Neural progenitor cell (in vitro differentiated cells): ENCODE measurements around the gene ELMOD1. TPM values are rescaled to one million over a fixed set of nuclear protein-coding genes. Genes with fewer than 3 reads are reported as not detected.

Source experiments
- DNase-seq: peaks from one replicate; pipeline ENCODE4 v3.0.0-alpha.2; 2016; ENCODE audit warnings: low spot score
- H2AFZ ChIP-seq: fragments of 200-600 bp; sonication (generic); replicated peaks from 2 replicates; pipeline ENCODE4 v1.6.1; 2016; ENCODE audit warnings: antibody characterized with exemption
- H3F3A ChIP-seq: fragments of 200-600 bp; sonication (generic); 2 replicates; pipeline ENCODE4 v1.6.1; 2016; ENCODE audit warnings: antibody characterized with exemption, low read depth
- H3K27ac ChIP-seq: fragments of 200-600 bp; sonication (generic); 2 replicates; pipeline ENCODE4 v1.5.1; 2016; ENCODE audit warnings: mild to moderate bottlenecking
- H3K27me3 ChIP-seq: fragments of 200-600 bp; sonication (generic); 2 replicates; pipeline ENCODE4 v1.6.1; 2016; ENCODE audit warnings: mild to moderate bottlenecking, moderate library complexity
- H3K36me3 ChIP-seq: fragments of 200-600 bp; sonication (generic); 2 replicates; pipeline ENCODE4 v1.5.1; 2016
- H3K4me1 ChIP-seq: fragments of 200-600 bp; sonication (generic); 2 replicates; pipeline ENCODE4 v1.6.1; 2016; ENCODE audit warnings: mixed run types
- H3K4me2 ChIP-seq: fragments of 200-600 bp; sonication (generic); 2 replicates; pipeline ENCODE4 v1.6.1; 2016
- H3K4me3 ChIP-seq: fragments of 200-600 bp; sonication (generic); 2 replicates; pipeline ENCODE4 v1.5.1; 2016
- H3K79me2 ChIP-seq: fragments of 200-600 bp; sonication (generic); 2 replicates; pipeline ENCODE4 v1.6.1; 2016; ENCODE audit warnings: low read depth
- H3K9ac ChIP-seq: fragments of 200-600 bp; sonication (generic); 2 replicates; pipeline ENCODE4 v1.6.1; 2016
- H3K9me3 ChIP-seq: fragments of 200-600 bp; sonication (generic); 2 replicates; pipeline ENCODE4 v1.5.1; 2016; ENCODE audit warnings: low read depth
- H4K20me1 ChIP-seq: fragments of 200-600 bp; sonication (generic); 2 replicates; pipeline ENCODE4 v1.6.1; 2016; ENCODE audit warnings: low read depth
- H3K27ac Mint-ChIP-seq: 3 replicates; pipeline ENCODE4 v1.8.0; 2021; ENCODE audit warnings: mixed read lengths
- H3K27me3 Mint-ChIP-seq: 2 replicates; pipeline ENCODE4 v1.8.0; 2022; ENCODE audit warnings: low read depth, mild to moderate bottlenecking, inconsistent platforms, moderate library complexity, mixed read lengths; ENCODE audit not compliant: insufficient read depth
- H3K36me3 Mint-ChIP-seq: 3 replicates; pipeline ENCODE4 v1.8.0; 2021; ENCODE audit warnings: mixed read lengths
- H3K4me1 Mint-ChIP-seq: 3 replicates; pipeline ENCODE4 v1.8.0; 2021; ENCODE audit warnings: mixed read lengths
- H3K4me3 Mint-ChIP-seq: 3 replicates; pipeline ENCODE4 v1.8.0; 2021; ENCODE audit warnings: mild to moderate bottlenecking, moderate library complexity, mixed read lengths
- H3K9me3 Mint-ChIP-seq: 3 replicates; pipeline ENCODE4 v1.8.0; 2020; ENCODE audit warnings: mixed read lengths
- EZH2 ChIP-seq: fragments of 200-600 bp; sonication (generic); IDR thresholded peaks from 2 replicates; pipeline ENCODE4 v1.6.1; 2017; ENCODE audit warnings: antibody characterized with exemption, mild to moderate bottlenecking, moderate library complexity
- EZH2phosphoT487 ChIP-seq: fragments of 200-600 bp; sonication (generic); IDR thresholded peaks from 2 replicates; pipeline ENCODE4 v1.6.1; 2017; ENCODE audit warnings: antibody characterized with exemption
- total RNA-seq: library from RNA; depleted of rRNA; stranded (reverse); fragments of >200 nt; gene quantifications from 2 replicates; pipeline ENCODE4 v1.2.3, GENCODE V29; 2015; ENCODE audit warnings: low replicate concordance
- TF ChIP-seq, protein P1 (sequence below): fragments of 200-600 bp; sonication (generic); IDR thresholded peaks from 2 replicates; pipeline ENCODE4 v1.5.1; 2017; ENCODE audit warnings: antibody characterized with exemption, mild to moderate bottlenecking

Gene ELMOD1
- total RNA-seq, 1 donor from 2014 or later = not detected

DNA sequence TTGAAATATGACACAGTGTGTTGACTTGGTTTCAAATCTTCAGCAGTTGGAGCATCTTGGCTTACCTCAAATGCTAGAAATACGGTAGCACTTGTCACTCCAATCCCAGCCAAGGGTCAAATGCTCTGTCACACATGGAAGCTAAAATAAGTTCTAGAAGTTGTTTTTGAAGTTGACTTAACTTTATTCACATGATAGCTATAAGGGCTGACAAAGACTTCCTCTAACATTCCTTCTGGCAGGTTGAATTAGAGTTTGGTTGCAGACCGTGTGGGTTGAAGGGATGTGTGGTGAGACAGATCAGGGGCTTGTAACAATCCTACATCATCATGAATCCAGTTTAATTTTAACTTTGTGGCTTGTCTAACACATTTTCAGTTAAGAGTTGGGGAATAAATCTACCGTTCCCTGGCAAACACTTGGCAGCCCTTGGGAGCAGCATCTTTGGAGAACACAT is 116.3 kb downstream of the ELMOD1 start:
- Histone ChIP-seq H2AFZ (no peak overlapping the region), H3F3A (no peaks in the 10 kb centered on the region), H3K27me3 (no peaks in the 10 kb centered on the region), H3K4me1 (no peaks in the 10 kb centered on the region), H3K4me3 (no peak overlapping the region), H3K36me3 (no peaks in the 10 kb centered on the region), H4K20me1 (no peaks in the 10 kb centered on the region), H3K4me2 (no peak overlapping the region), H3K27ac (no peak overlapping the region), H3K9me3 (no peaks in the 10 kb centered on the region), H3K79me2 (no peaks in the 10 kb centered on the region), H3K9ac (no peak overlapping the region)
- H3K36me3 Mint-ChIP-seq = no peaks in the 10 kb centered on the region
- no peaks in the 10 kb centered on the region for H3K9me3 Mint-ChIP-seq
- no peak overlapping the region for H3K27ac Mint-ChIP-seq
- no peak for DNase-seq
- TF ChIP-seq EZH2phosphoT487 (no peak), EZH2 (no peak)
- peaks cover 1% of the 10 kb centered on the region for H3K4me1 Mint-ChIP-seq
- H3K4me3 Mint-ChIP-seq = no peak overlapping the region
- H3K27me3 Mint-ChIP-seq = peaks cover under 1% of the 10 kb centered on the region

DNA sequence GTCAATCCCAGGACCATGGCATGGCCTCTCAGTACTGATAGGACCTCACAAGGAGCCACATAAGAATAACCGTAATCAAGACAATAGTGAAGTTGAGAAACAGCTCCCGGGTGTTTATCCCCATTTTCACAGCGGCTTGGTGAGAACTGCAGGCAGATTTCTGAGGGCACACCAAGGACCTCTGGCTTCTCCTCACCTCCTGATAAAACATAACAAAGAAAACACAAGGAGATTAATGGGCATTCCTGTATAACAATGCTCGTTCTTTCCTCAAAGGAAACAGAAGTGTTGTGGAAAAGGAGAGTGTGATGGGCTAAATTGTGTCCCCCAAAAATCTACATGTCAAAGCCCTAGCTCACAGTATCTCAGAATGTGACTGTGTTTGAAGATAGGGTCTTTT is 116.9 kb downstream of the ELMOD1 start:
- peaks cover 4% of the 10 kb centered on the region for H3K4me1 ChIP-seq
- H3K36me3 ChIP-seq = no peaks in the 10 kb centered on the region
- Mint-ChIP-seq H3K4me1 (peaks cover 4% of the 10 kb centered on the region), H3K9me3 (no peaks in the 10 kb centered on the region), H3K27ac (no peak overlapping the region), H3K27me3 (peaks cover 2% of the 10 kb centered on the region), H3K36me3 (no peaks in the 10 kb centered on the region), H3K4me3 (no peak overlapping the region)
- no peak for DNase-seq
- no peaks in the 10 kb centered on the region for H3F3A ChIP-seq
- H2AFZ ChIP-seq = no peak overlapping the region
- no peaks in the 10 kb centered on the region for H3K9me3 ChIP-seq
- no peak overlapping the region for H3K4me2 ChIP-seq
- no peak overlapping the region for H3K27ac ChIP-seq
- H3K4me3 ChIP-seq = no peak overlapping the region
- TF ChIP-seq EZH2 (no peak), EZH2phosphoT487 (no peak)
- TF ChIP-seq, protein P1, sequence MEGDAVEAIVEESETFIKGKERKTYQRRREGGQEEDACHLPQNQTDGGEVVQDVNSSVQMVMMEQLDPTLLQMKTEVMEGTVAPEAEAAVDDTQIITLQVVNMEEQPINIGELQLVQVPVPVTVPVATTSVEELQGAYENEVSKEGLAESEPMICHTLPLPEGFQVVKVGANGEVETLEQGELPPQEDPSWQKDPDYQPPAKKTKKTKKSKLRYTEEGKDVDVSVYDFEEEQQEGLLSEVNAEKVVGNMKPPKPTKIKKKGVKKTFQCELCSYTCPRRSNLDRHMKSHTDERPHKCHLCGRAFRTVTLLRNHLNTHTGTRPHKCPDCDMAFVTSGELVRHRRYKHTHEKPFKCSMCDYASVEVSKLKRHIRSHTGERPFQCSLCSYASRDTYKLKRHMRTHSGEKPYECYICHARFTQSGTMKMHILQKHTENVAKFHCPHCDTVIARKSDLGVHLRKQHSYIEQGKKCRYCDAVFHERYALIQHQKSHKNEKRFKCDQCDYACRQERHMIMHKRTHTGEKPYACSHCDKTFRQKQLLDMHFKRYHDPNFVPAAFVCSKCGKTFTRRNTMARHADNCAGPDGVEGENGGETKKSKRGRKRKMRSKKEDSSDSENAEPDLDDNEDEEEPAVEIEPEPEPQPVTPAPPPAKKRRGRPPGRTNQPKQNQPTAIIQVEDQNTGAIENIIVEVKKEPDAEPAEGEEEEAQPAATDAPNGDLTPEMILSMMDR = no peak
- H3K27me3 ChIP-seq = no peaks in the 10 kb centered on the region
- no peaks in the 10 kb centered on the region for H3K79me2 ChIP-seq
- no peak overlapping the region for H3K9ac ChIP-seq
- no peaks in the 10 kb centered on the region for H4K20me1 ChIP-seq

DNA sequence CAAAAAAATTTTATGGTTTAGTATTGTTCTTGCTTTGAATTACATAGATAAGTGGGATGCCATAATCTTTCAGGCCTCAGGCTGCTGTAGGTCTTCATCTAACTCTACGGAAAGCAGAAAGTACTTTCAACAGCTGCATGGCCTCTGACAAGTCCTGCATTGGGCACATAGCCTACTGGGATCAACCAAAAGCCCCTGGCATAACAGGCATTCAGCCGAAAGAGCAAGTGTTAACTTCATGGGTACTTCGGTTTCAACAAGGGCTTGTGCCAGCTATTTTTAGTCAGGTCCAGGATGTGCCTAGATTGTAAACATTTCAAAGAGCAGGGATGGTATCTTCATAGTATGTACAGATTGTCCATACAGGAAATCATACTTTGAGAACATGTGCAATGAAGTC is 117.8 kb downstream of the ELMOD1 start:
- H3K4me1 Mint-ChIP-seq = peaks cover 8% of the 10 kb centered on the region
- no peaks in the 10 kb centered on the region for H3K79me2 ChIP-seq
- no peak overlapping the region for H3K4me3 ChIP-seq
- no peak overlapping the region for H2AFZ ChIP-seq
- H4K20me1 ChIP-seq = no peaks in the 10 kb centered on the region
- no peaks in the 10 kb centered on the region for H3K36me3 Mint-ChIP-seq
- peaks cover 2% of the 10 kb centered on the region for H3K27me3 Mint-ChIP-seq
- H3K36me3 ChIP-seq = no peaks in the 10 kb centered on the region
- TF ChIP-seq EZH2 (no peak), EZH2phosphoT487 (no peak)
- TF ChIP-seq, protein P1 = no peak
- no peak overlapping the region for H3K4me2 ChIP-seq
- H3K4me3 Mint-ChIP-seq = no peak overlapping the region
- no peak for DNase-seq
- no peaks in the 10 kb centered on the region for H3K9me3 ChIP-seq
- H3K27ac ChIP-seq = no peak overlapping the region
- H3K9me3 Mint-ChIP-seq = no peaks in the 10 kb centered on the region
- peaks cover 10% of the 10 kb centered on the region for H3K4me1 ChIP-seq
- no peaks in the 10 kb centered on the region for H3F3A ChIP-seq
- H3K9ac ChIP-seq = no peak overlapping the region
- H3K27ac Mint-ChIP-seq = no peak overlapping the region
- no peaks in the 10 kb centered on the region for H3K27me3 ChIP-seq

DNA sequence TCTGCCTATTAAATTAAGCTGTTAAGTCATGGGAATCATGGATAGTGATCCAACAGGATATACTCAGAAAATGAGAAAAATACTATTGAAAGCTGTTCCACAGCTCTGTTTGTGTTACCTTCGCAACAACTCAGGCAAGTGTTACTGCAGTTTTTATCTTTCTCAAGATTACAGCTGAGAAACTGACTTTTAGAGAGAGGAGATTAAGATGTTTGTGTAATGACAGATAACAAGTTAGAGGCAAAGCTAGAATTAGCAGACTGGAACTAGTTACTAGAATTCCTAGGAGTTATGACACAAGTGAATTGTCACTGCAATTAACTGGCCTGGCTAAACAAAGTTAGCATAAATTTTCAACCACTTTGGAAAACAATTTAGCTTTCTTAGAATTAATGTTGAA is 119.4 kb downstream of the ELMOD1 start:
- Mint-ChIP-seq H3K4me1 (peaks cover 8% of the 10 kb centered on the region), H3K36me3 (no peaks in the 10 kb centered on the region), H3K27me3 (peaks cover 2% of the 10 kb centered on the region), H3K27ac (no peak overlapping the region), H3K4me3 (no peak overlapping the region), H3K9me3 (no peaks in the 10 kb centered on the region)
- no peaks in the 10 kb centered on the region for H3K36me3 ChIP-seq
- H3K27ac ChIP-seq = no peak overlapping the region
- no peaks in the 10 kb centered on the region for H3K79me2 ChIP-seq
- no peak for TF ChIP-seq EZH2
- TF ChIP-seq, protein P1 = no peak
- no peak for TF ChIP-seq EZH2phosphoT487
- no peaks in the 10 kb centered on the region for H3F3A ChIP-seq
- no peak overlapping the region for H3K9ac ChIP-seq
- peaks cover 10% of the 10 kb centered on the region for H3K4me1 ChIP-seq
- no peaks in the 10 kb centered on the region for H3K9me3 ChIP-seq
- DNase-seq = no peak
- no peaks in the 10 kb centered on the region for H4K20me1 ChIP-seq
- H2AFZ ChIP-seq = no peak overlapping the region
- no peaks in the 10 kb centered on the region for H3K27me3 ChIP-seq
- no peak overlapping the region for H3K4me2 ChIP-seq
- no peak overlapping the region for H3K4me3 ChIP-seq
